SIG-M5 treated with dmso at 0.1 percent for 504 hours (cell line): Measurements from ENCODE around the gene TNFRSF13B.
"Not testable (repeated sequence)": the region's sequence is repeated elsewhere in the genome, so short reads cannot be mapped to it uniquely, and the experiment has no call there.

Source experiments
- DNase-seq: peaks from one replicate; lab custom pipeline; 2025; ENCODE audit not compliant: unreplicated experiment; lab: John Stamatoyannopoulos, UW

TNFRSF13B gene

DNA sequence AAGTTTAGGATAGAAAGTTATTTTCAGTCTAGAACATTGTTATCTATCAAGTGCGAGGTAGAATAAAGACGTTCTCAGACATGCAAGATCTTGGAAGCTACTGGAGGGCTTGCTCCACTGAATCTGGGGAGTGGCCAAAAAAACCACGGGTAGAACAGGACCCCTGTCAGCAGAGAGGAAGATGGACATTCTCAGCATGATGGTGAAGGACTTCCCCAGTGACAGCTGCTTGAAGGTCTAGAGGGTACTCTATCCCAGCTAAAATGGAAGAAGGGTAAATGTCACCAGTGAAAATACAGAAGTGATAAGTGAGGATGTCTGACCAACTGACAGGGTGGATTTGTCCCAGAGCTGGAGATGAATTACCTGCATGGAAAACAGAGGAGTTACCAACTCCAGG lies 10.1 kb downstream of the TNFRSF13B start:
- DNase-seq: no peak

GRCh38 chr17:16961022-16961421 lies 10.9 kb downstream of the TNFRSF13B start:
- DNase-seq: not testable (repeated sequence)

DNA sequence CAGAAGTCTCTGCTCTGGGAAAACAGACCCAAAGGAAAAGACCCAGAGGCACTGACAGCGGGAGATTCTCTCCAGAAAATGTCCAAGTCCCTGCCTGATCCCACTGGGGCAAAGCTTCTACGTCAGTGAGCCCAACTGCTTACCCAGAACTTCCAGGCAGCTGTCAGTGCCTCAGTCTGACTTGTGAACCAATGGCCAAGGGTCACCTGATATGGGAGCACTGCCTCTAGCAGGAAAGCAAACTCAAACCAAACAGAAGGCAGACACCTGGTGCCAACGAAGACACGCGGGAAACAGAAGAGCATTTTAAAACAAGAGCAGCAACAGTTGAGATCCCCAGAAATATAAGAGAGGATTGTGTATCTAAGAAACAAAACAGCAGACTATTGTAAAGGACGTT lies 16.9 kb downstream of the TNFRSF13B start:
- not testable (repeated sequence) for DNase-seq

DNA sequence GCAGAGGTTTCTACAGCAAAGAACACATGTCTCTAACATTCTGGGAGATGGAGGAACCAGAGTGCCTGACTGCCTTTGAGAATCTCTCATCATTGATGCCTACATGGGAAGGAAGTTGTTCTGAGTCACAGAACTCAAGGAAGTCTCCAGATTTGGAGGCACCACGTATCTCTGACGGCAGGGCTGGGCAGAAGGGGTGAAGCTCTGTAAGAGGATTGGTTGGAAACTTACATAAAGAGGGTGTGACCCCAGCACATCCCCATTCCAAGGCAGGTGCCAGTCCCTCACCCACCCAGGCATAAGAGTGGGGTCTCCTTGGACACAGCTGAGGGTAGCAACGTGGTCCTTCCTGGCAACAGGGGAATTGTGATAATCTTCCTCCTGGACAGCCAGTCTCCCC lies 17.4 kb downstream of the TNFRSF13B start:
- DNase-seq: no peak

GRCh38 chr17:16953841-16954240 lies 18.1 kb downstream of the TNFRSF13B start:
- no peak for DNase-seq

GRCh38 chr17:16953347-16953746 lies 18.6 kb downstream of the TNFRSF13B start:
- no peak for DNase-seq

DNA sequence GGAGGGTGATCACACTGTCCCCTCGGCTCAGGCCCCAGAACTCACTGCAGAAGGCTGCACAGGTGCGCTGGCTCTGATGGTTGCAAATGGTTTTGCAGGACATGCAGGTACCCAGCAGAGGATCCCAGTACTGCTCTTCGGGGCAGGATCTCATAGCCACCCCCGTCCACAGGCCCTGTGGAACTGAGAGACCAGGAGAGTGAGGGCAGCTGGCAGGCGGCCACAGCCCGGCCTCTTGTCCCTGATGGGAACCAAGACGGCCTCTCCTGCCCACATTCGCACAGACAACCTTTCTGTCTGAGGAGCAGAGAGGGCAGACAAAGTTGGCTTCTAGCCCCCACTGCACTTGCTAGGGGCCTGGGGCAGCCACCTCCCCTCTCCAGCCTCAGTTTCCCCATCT lies 19.5 kb downstream of the TNFRSF13B start:
- DNase-seq: no peak

GRCh38 chr17:16950488-16950887 lies 21.4 kb downstream of the TNFRSF13B start:
- no peak for DNase-seq

- no peak for DNase-seq
Measured at GRCh38 chr17:16948587-16949376, 23.1 kb downstream of the TNFRSF13B start.

GRCh38 chr17:16947470-16947869 lies 24.4 kb downstream of the TNFRSF13B start:
- no peak for DNase-seq

DNA sequence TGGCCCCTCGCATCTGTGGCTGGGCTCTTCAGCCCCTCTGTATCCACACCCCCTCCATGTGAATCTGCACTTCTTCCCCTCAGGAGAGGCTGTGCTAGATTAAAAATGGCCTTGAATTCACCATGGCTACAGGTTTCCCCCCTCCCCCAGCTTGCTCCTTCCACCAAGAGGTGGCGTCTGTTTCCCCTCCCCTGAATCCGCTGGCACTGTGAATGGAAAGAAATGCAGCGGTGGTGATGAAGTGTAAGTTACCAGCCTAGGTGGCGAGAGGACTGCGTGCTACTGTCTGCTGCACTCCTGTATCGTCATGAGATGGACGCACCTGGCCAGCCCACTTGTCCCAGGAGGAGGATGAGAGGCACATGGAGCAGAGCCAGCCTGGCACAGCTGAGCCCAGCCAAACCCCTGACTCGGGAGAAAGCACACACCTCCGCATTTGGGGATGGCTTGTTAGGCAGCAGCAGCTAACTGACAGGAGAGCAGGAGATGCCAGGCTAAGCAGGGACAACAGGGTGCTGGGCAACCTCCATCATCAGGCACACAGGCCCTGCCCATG lies 26.2 kb downstream of the TNFRSF13B start:
- no peak for DNase-seq

DNA sequence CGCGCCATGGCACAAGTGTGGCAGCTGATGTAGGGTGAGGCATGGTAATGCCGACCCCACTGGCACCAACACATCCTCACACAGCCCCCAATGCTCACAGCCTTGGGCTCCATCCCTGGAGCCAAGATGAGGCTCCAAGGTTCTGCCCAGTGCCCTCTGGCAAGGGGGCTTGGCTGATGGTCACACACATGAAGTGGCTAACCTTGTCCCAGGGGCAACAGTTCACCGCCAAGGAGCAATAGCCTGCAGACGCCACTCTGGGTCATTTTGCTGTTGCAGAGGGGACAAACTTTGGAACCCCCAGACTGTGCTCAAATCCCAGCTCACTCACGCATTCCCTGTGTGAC lies 26.8 kb downstream of the TNFRSF13B start:
- DNase-seq: no peak

DNA sequence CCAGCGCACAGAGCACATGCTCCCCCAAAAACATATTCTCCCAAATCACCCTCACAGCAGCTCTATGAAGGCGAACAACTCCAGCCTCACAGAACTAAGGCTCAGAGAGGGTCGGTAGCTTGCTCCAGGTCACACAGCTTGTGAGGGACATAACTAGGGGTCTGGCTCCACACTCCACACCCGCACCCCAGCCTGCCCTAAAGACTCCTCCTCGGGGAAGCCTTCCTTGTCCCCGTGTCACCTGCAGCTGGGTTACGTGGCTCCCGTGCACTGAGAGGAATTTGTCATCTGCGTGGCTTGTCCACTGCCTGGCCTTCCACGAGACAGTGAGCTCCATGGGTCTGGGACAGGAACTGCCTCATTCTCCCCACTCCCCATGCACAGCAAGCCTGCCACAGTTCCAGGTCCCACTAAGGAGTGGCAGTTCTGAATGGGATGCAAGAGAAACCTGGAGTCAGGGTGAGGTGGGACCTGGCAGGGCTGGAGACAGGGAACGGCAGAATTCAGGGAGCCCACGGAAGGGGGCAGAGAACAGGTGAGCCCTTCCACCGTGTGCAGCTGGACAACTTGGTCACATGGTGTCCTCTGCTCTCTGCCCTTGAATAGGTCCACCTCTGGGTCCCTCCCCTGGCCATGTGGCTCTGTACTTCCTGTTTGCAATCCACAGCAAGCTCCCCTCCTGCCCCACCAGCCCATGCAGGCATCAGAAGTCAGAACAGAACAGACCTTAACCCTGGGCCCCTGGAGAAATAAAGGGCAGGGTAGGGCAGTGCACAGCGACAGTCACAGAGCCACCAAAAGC lies 27.4 kb downstream of the TNFRSF13B start:
- no peak for DNase-seq

DNA sequence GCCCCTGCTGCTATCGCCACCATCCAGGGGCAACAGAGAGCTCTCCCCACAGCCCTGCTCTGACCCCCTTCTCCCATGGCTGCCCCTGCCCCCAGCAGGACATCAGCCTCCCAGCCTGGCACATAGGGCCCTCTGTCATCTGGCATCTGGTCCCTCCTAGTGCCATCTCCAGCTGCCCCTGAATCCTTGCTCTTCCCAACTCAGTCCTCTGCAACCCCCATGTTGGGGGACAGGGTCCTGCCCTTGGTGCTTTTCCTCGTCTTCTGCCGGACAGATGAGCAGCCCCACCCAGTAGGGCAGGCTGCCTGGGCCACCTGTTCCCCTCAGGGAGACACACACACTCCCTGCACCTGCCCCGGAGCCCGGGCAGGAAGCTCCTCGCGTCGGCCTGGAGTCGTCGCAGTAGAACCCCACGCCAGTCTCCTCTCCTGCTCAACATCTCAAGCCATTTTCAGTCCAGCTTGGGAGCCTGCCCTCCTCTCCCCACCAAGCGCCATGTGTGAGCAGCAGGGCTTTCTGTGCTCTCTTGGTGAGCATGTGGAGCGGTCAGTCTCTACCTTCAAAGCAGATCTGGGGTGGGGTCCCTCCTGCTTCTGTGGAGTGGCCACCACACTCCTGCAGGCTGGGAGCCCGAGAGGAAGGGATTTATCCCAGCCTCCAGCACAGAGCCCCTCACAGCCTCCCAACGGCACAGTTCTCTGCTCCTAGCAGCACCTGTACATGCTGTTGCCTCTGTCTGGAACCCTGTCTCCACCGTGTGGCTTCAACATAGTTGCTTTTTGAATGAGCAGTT lies 28.2 kb downstream of the TNFRSF13B start:
- DNase-seq: no peak

DNA sequence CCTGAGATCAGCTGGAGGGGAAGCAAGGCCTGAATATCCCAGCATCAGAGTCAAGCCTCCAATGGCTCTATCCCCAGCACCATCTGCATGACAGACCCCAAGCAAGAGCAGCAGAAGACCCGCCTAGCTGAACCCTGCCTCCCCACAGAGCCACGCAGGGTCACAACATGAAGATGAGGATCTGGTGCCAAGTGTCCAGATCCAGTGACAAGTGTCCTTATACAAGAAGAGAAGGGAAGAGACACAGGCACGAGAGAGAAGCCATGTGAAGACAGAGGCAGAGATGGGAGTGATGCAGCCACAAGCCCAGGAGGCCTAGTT lies 28.9 kb downstream of the TNFRSF13B start:
- no peak for DNase-seq

DNA sequence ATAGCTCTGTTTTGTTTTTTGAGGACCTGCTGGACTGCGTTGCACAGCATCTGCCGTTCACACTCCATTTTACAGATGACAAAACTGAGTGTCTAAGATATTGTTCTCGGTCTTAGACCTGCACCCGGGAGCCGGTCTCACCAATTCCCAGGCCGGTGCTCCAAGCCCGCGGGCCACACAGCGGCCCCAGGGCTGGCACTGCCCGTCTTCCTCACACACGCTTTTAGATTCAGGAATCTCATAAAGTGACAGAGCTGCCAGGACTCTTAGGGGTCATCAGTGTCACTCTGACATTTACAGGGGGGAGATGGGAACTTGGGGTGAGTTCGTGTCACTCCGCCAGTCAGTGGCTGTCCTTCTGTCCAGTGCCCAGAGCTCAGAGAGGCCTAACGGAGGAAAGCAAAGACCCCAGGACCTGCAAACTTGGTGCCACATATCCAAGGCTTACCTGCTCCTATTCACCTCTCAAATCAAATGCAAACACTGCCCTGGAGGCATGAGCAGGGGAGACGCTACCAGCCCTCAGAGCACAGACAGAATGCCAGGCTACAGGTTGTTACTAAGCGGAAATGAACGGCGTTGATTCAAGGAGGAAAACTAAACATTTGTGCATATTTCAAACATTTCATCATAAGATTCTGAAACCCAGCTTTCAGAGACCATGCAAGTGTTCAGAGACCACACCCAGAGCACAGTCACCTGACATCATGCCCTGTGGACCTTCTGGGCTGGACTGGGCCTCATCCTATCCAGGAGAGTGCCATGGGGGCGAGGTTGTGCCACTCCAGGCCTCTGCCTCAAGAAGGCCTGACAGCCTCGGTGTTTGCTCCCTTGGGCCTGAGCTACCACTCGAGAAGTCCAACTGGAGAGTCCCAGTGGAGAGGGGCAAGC lies 29.5 kb downstream of the TNFRSF13B start:
- no peak for DNase-seq

DNA sequence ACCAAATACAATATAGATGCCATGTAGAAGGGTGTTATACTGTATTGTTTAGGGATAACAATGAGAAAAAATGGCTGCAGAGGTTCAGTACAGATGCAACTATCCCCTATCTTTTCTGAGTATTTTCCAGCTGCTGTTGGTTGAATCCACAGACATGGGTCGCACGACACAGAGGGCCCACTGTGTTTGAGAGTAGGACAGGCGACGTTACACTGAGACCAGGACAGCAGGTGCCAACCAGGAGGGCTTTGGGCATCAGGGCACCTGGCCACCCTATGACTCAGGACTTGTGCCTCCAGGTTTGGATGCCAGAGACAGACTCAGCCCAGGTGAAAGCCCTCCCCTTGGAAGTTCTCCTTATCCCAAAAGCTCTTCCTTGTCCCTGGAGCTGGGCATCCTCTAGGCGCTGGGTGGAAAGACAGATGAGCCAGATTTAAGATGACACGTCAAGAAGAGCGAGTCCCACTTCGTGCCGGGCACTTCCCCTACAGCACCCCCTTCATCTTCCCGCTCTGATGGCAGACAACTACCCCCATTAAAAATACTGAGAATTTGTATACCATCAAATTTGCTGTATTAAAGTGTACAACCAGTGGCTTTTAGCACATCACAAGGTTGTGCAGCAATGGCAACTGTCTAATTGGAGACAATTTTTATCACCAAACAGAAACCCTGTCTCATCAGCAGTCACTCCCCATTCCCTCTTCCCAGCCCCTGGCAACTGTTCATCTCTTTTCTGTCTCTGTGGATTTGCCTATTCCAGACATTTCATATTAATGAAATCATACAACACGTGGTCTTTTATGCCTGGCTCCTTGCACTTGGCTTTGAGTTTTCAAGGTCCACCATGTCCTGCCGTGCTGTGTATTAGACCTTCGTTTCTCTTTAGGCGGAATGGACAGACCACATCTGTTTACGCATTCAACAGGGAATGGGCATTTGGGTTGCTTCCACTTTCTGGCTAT lies 30.6 kb downstream of the TNFRSF13B start:
- no peak for DNase-seq

DNA sequence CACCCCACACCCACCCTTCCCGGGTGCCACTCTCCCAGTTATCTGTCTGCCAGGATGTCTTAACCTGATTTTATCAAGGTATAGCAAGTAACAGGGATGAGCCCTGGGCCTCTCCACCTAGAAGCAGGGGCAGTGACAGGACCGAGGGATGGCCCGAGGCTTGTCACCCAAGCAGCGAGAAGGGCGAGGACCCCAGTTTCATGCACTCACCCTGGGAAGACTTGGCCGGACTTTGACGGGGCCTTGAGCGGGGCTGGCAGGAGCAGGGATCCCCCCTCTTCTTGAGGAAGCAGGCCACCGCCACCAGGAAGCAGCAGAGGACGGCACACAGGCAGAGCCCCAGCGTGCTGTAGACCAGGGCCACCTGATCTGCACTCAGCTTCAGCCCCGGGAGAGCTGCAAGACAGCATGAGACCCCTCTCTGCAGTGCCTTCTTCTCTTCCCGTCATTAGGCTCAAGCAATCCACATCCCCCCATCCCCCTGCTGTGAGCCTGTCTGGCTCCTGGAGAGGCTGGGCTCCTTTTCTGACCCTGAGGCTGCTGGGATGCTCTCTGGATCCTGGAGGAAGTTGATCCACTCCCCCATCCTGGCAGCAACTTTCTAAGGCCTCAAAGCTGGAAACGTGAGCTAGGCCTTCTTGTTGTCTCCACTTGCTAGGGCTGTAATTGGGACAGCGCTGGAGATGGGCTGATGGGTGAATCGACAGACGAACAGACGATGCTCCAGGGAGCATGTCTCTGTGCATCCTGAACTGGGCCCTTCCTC lies 31.6 kb downstream of the TNFRSF13B start:
- DNase-seq: no peak
